Mammary epithelial cell (primary cell): Measurements from ENCODE around the gene VWA8.

ENCODE experiments used
- CTCF ChIP-seq, 2 donors: IDR thresholded peaks in 1 of 2; conservative IDR thresholded peaks in 1 of 2; 2 replicates each; pipeline ENCODE4 v1.5.1; 2011 to 2012; ENCODE audit warnings: inconsistent platforms in 2 of 2, low read length in 2 of 2, mild to moderate bottlenecking in 2 of 2, control low read depth in 1 of 2, low read depth in 1 of 2; ENCODE audit not compliant: insufficient read depth in 1 of 2; ENCODE audit errors: extremely low read depth in 1 of 2
- EZH2 ChIP-seq: IDR thresholded peaks from 2 replicates; pipeline ENCODE4 v1.6.1; 2012; ENCODE audit warnings: low read length, inconsistent platforms, borderline replicate concordance

GRCh38 chr13:41941174-41941573 is 19.7 kb downstream of the VWA8 start:
- TF ChIP-seq CTCF (conservative IDR thresholded peaks at IDR 0.05 in 1 of 2, IDR thresholded peaks at IDR 0.05 in 1 of 2; ENCODE audit: extremely low read depth in 1 of 2, insufficient read depth in 1 of 2, low read depth in 1 of 2, low read length in 2 of 2) (no peak), EZH2 (no peak)
